ENCODE results near the gene KDM2B.

GRCh38 chr12:121403721-121404120, 177.1 kb downstream of the KDM2B start:
- TF ChIP-seq CTCF (conservative IDR thresholded peaks at IDR 0.05; ENCODE audit: low read depth, low read length): no peak
- no peak for TF ChIP-seq EZH2 (IDR thresholded peaks at IDR 0.05; ENCODE audit: borderline replicate concordance, low read depth, low read length, poor library complexity, severe bottlenecking)
